DLD1 (cell line): ENCODE data around the gene FPR2.

Source experiments
- in situ Hi-C: cut with HindIII; loops from 2 replicates; pipeline ENCODE4 v1.10.0; 2017; ENCODE audit warnings: low sequenced_read_pairs

FPR2 gene

DNA sequence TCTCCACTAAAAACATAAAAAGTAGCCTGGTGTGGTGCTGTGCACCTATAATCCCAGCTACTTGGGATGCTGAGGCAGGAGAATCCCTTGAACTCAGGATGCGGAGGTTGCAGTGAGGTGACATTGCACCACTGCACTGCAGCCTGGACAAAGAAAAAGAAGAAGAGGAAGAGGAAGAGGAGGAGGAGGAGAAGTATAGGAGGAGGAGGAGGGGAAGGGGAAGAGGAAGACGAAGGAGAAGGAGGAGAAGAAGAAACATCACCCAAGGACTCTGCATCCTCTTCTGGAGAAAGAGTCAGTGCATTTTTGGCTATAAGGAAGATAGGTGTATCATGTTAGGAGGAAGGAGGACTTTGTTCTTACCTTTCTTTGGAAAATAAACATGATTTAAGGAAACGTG is 21.0 kb downstream of the FPR2 start:
- in situ Hi-C loops = no loop called here

DNA sequence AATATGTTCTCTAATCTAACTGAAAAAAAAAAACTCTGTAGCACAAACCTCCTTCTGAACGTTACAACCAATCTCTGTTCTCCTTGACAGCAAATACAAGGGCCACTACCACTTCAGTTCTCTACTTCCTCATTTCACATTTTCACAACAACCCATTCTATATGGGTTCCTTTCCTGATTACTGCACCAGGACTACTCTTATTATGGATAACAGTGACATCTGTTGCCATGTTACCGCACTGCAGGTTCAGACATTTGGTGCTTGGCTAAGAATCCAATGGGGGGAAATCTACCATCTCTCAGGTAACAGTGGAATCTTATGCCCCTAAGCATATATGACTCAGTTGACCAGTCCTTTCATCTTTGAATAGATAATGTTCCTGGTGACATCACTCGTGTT is 22.4 kb downstream of the FPR2 start:
- in situ Hi-C loops = no loop called here

DNA sequence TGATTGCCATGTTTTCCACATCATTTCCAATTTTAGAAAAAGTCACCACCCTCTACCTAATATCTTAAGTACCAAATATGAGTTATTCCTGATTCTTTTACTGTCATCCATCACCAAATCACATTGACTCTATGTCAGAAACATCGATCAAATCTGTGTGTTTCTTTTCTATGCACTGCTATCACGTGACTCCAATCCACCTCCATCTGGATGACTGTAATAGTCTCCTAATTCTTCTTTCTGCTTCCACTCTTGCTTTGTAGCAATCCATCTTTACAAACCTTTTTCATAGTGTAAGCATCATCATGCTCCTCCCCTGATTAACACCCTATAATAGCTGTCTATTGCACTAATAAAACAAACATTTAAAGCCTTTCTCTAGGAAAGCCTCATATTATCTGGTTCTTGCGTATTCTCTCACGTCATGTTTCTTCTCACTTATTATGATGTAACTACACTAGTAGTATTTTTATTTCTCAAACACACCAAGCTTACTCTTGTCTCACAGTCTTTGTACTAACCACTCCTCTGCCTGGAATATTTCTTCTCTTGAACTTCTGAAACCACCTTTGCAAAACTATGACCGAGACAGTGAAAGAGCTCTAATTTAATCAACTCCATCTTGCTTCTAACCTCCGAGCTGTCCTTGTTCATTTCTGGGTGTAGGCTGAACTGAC is 23.3 kb downstream of the FPR2 start:
- in situ Hi-C loops = no loop called here

DNA sequence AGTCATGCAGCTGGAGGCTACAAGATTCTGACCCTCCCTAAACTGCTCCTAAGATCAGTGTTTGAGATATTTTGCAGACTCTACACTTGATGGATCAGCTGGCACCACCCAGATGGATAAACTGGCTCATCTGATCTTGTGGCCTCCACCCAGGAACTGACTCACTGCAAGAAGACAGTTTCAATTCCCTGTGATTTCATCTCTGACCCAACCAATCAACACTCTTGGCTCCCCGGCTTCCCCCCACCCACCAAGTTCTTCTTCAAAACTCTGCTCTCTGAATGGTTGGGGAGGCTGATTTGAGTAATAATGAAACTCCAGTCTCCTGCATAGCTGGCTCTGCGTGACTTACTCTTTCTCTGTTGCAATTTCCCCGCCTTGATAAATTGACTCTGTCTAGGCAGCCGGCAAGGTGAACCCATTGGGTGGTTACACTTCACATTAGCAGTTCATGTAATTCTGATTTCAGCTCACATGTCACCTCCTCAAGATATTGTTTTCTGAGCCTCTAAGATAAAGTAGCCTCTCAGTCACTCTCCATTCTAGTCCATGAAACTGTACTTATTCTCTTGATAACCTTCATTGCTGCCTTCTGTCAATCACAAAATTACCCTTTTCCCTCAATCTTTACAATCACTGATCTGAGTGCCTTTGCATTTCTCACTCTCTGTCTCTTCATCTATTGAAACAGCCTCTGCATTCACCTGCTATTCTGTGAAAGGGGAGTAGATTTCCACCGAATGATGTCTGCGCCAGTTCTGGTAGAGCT is 24.1 kb downstream of the FPR2 start:
- in situ Hi-C loops = no loop called here

DNA sequence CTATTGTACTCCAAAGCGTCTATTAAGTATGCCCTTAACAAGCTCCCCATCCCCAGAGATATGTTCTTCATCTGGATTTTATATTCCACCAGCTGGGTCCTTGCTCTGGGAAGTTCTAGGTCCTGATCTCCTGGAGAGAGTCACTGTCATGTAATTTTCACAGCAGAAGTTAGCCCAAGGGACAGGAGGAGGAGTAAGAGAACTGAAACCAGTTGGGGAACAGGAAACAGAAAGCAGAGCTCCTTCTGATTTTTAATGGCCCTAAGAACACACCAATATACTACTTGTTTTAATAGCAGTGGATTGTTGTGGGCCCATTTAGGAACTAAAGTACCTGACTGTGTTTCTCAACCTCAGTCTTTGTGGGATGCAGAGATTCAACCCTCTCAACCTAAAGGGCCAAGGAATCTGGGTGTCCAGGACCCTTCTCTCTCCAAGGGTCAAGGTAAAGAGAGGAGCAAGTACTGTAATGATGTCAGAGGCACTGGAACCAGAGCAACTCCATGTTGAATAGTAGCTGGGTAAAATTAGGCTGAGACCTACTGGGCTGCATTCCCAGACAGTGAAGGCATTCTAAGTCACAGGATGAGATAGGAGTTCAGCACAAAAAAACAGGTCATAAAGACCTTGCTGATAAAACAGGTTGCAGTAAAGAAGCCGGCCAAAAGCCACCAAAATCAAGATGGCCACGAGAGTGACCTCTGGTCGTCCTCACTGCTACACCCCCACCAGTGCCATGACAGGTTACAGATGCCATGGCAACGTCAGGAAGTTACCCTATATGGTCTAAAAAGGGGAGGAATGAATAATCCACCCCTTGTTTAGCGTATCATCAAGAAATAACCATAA is 25.9 kb downstream of the FPR2 start:
- in situ Hi-C loops = no loop called here

DNA sequence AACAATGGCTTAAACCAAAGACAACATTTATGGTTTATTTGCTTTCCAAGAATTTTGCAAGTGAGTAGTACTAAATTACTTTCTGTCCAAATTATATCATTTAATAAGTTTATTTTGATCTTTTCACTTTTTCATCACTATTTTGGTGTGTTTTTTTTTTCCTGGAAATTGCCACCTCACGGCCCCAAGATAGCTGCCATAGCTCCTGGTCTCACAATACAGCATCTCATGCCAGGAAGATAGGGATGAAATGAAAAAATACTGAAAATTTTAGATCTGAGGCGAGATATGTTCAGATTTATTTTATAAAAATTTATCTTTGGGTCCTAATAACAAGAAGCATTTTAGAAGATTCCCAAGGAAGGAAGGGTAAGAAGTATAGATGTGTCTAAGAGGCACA is 27.0 kb downstream of the FPR2 start:
- in situ Hi-C loops = no loop called here

DNA sequence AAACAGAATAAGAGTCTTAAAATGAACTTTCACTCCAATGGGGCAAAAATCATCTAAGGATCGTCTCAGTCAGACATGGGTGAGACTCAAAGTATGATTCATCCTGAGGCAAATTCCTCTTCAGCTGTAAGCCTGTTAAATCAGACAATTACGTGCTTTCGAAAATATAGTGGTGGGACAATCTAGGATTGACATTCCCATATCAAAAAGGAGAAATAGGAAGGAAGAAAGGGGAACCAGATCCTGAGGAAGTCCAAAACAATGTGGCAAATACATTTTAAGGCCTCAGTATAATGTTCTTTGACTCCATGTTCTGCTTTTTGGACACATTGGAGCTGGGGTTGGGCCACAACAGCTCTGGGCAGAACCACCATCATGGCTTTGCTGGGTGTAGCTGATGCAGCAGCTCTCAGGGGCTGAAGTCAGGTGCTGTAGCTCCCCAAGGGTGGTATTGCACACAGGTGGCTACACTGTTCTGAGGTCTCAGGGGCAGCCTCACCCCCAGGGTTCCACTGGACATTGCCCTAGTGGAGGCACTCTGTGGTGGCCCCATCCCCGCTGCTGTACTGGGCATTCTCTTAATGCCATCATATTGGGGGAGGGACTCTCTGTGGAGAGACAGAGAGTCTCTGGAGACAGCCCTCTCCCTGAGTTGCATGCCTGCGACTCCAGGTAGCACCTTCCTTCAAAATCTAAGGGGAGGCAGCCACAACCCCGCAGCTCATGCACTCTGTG is 28.2 kb downstream of the FPR2 start:
- in situ Hi-C loops = no loop called here

DNA sequence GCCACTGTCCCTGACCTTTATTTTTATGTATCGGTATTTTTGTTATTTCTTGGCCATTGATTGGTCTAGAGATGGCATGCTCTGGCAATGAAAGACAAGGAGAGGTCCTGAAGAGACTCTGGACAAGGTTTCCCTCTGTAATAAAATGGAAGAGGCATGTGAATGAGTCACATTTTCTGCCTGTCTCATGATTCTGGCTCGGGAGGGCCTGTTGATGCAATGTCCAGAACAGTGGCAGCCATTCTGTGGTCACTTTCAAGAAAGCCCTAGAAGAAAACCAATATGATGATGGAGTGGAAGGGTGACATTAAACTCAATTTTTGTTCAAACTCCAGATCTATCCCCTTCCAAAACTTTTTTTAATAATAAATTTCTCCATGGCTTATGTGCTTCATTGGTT is 32.0 kb downstream of the FPR2 start:
- in situ Hi-C loops = no loop called here

DNA sequence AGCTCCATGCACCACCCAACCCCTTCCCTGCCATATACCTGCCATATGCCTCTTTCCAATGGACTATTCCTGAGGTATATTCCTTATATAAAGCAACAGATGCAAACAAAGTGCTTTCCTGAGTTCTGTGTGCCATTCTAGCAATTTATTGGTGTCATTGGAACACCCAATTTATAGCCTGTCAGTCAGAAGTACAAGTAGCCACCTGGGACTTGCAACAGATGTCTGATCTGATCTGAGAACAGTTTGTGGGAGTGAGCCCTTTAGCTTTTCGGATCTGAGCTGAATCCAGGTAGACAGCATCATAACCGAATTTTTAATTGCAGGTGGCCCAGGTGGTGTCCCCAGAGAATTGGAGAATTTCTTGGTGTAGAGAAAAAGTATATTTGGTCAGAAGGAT is 33.0 kb downstream of the FPR2 start:
- in situ Hi-C loops = no loop called here

DNA sequence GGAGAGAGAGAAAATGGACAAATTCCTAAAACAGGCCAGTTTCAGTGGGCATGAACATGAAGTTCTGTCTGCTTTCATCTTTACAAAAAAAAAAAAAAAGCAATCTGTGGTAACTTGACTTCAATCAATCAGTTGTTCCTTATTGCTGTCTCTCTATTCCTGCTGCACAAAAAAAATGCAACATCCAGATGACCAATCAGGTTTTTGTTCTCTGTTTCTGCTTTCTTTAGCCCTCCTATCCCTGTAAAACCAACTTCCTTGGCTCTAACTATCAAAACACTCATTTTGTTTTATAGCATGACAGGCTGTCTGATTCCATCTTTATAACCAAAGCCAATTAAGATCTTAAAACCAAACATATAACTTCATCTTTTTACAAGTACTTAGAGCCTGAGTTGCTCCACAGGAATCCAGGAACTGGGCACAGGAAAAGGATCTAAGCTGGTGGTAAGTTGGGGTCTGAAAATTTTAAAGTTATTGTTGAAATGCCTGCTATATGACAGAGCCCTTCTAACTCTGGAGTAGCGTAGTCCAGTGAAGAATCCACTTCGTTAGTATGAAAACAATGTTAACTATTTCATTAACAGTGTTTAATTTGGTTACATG is 34.0 kb downstream of the FPR2 start, which contains the start of gene FPR3:
TSS of gene FPR3 (plus strand) at position 273 of the 606 bp plus-strand sequence. CDS start 28,592 bp downstream, outside the sequence.
- in situ Hi-C loops = no loop called here

DNA sequence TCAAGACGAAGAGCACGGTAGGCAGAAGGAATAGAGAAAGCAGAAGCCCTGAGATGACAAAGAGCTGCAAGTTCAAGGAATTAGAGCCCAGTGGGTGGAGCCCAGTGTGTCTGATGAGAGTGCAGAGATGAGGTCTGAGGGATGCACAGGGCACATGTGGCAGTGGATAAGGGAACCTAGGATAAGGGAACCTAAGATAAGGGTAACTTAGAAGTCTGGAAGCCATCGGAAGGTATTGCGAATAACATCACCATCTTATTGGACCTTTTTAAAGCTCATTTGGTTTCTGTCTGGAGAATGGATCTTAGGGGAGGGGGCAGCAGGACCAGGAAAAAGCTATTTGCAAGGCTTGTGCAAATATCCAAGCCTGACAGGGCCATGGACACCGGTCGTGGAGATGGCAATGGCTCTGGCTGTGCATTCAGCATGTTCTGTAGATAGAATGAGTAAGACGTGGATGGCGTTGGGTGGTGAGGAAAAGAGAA is 35.3 kb downstream of the FPR2 start:
- in situ Hi-C loops = no loop called here

DNA sequence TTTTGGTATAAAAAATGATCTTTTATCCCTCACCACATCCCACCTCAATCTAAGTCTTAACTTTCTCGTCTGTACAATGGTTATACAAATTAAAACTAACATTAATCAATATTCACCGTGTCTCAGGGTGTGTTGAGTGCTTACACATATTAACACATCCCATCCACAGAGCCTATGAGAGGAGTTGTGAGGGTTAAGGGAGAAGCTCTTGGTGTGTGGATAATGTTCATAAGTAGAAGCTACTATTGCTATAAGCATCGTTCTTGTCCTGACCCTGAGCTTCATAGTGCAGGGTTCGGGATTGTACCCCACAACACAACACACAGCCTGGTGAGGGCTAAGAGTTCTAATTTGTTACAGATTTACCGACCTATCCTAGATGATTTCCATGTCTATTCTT is 36.5 kb downstream of the FPR2 start:
- in situ Hi-C loops = no loop called here

DNA sequence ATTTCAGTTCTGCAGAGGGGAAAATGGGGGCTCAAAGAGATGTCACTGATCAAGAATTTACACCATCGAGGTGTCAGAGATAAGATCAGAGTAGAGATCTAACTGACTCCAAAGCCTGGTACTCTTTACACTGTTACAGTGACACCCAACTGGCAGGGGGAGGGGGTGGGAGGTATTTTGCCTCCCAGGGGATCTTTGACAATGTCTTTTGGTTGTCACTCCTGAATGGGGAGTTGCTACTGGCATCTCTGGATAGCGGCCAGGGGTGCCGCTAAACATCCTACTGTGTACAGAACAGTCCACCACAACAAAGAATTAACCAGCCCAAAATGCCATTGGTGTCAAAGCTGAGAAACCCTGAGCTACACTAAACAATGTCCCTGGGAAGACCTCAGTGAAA is 37.1 kb downstream of the FPR2 start:
- in situ Hi-C loops = no loop called here

DNA sequence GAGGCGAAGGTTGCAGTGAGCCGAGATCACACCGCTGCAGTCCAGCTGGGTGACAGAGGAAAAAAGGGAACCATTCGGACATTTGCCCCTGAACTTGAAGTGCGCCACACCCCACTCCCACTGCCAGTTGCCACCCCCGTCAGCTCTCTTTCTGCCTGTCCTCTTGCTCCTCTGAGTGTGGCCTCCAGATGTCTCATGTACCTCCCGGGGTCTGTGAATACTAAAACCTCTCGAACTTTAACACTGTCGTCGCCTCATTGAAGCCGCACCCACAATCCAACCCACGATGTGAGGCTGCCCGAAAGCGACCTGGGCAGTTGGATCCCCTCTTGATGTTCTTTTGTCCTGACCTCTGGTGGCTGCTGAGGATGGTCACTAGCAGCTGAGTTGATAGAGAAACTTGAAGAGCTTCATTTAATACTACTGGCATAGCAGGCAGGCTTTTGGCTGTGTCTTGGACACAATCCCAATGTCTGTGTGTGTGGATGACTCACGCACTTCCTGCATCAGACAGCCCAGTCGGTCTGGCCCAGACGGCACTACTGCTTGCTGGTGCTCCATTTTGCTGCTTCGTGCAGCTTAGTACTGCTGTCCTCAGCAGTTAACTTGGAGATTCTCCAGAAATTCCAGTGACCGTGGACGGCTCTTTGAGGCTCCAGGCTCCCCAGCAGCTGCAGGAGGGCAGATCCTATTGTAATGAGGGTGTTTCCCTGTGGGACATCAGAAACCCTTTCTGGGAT is 38.2 kb downstream of the FPR2 start:
- in situ Hi-C loops = no loop called here

DNA sequence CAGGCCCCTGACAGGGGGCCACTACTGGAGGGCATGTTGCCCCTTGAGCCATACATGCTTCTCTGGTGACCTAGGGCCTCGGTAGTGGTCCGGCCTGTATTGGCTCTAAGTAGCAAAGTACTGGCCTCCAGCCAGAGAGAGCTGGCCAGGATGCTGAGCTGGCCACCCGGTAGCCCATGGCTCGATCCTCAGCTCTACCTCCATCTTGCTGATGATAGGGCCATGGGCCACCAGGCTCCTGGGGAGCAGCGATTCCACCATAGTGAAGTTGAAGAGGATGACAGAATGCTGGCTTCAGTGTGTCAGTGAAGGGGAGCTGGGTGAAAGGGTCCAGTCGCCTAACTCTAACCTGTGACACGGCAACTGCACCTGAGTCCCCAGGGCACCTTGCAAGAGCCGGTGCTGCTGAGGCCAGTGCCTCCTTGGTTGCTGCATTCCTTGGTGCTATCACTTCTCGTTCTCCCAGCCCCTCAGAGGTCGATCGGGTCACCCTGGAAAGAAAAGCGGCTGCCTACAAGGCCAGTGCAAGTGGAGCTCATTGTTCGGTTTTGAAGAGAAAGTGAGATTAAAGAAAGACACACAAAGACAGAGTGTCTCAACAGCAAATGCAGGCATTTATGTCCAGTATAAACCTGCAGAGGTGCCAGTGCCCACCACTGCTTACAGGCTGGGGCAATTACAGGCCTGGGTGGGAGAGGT is 38.9 kb downstream of the FPR2 start:
- in situ Hi-C loops = no loop called here

DNA sequence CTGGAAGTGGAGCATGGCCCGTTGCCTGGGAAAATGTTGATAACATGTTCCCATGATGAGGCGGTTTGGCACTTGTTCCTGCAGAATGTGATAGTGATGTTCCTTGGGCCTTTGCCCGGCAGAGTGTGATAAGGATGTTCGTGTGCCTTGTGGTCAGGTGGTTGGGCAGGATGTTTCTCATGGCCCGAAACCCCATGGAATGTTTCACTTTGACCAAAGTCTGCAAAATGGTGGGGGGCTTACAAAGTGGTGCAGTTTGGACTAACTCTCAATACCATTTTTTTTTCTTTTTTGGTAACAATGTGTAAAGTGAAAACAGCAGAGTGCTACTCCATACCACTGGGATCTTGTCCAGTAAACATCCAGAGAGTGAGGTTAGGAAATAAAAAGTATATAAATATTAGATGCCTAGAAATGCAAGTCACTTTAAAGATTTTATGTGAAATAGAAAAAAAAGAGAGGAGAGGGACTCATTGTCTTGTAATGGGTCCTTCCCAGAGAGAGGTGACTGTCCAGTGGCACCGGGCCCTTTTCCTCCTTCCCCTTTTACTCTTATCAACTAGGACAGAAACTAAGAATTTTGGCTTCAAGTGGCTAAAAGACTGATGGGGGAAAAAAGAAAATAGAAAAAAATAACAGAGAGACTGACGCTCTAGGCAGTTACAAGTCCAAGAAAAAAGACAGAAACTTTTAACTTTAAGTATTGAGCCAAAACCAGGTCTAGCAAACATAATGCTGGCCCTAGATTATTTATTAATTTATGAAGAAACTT is 39.7 kb downstream of the FPR2 start:
- in situ Hi-C loops = no loop called here

DNA sequence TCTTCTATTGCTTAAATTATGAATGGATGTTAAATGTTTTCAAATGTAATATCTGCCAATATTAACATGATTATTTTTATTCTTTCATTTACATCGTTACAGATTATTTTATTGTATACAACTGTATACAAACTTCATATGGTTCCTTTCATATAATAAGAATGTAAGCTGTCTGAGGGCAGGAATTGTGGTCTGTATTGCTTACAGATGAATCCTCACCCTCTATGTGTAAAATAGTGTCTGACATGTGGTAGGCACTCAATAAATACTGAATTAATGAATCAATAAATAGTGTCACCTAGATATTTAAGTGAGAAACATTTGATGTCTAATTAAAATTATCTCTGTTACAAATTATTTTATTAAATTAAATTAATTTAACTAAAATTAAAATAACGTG is 41.8 kb downstream of the FPR2 start:
- in situ Hi-C loops = no loop called here

DNA sequence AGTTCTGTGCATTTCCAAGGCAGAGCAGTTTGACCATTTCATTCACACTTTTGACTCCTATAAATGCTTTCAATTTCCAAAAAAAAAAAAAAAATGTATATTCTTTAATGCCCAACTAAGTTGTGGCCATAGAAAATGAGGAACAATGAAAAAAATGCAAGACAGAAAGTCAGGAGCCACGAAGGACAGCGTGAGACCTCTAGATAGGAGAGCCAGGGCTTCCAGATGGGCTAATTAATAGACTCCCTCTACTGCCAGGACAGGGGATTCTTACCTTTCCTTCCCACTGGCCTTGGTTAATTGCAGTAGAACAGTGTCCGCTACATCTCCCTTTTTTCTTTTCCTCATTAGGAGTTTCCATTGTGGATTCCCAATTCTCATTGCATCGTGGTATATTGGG is 42.5 kb downstream of the FPR2 start:
- in situ Hi-C loops = no loop called here
